OCI-M1 (cell line): ENCODE measurements around the gene CLCF1.
A peak's percentile ranks its signal among the peaks of the same experiment; 100 is the strongest.

Experiments used
- DNase-seq: peaks from one replicate; lab custom pipeline; 2025; lab: John Stamatoyannopoulos, UW

Gene CLCF1

GRCh38 chr11:67372993-67373647 is at the start of gene CLCF1:
CLCF1 (minus strand) TSS chr11:67373598; CDS start chr11:67373539, 59 bp downstream.
- DNase-seq: peak; percentile 64

GRCh38 chr11:67422891-67423290 is 49.5 kb upstream of the CLCF1 start:
- no peak for DNase-seq

GRCh38 chr11:67421430-67422031 is 48.1 kb upstream of the CLCF1 start:
- DNase-seq: no peak

GRCh38 chr11:67420646-67421429 is 47.4 kb upstream of the CLCF1 start:
- DNase-seq: peak; percentile 93

GRCh38 chr11:67420147-67420645 is 46.8 kb upstream of the CLCF1 start:
- no peak for DNase-seq

GRCh38 chr11:67419325-67420049 is 46.1 kb upstream of the CLCF1 start:
- no peak for DNase-seq

- no peak for DNase-seq
Measured at GRCh38 chr11:67418476-67419281, 45.3 kb upstream of the CLCF1 start.

- DNase-seq: no peak
Measured at GRCh38 chr11:67417425-67417824, 44.0 kb upstream of the CLCF1 start.

- no peak for DNase-seq
Measured at GRCh38 chr11:67416416-67417335, 43.3 kb upstream of the CLCF1 start.

- DNase-seq: no peak
Measured at GRCh38 chr11:67415501-67416304, 42.3 kb upstream of the CLCF1 start, which contains the start of gene CARNS1. CARNS1 (plus strand) TSS chr11:67415678; CDS start chr11:67416200, 522 bp downstream.

- no peak for DNase-seq
Measured at GRCh38 chr11:67413266-67413849, 40.0 kb upstream of the CLCF1 start.

- no peak for DNase-seq
Measured at GRCh38 chr11:67412495-67413179, 39.2 kb upstream of the CLCF1 start.

- DNase-seq: no peak
Measured at GRCh38 chr11:67411785-67412152, 38.4 kb upstream of the CLCF1 start.

- DNase-seq: no peak
Measured at GRCh38 chr11:67410984-67411784, 37.8 kb upstream of the CLCF1 start.

GRCh38 chr11:67410369-67410831 is 37.0 kb upstream of the CLCF1 start:
- no peak for DNase-seq

GRCh38 chr11:67409781-67410368 is 36.5 kb upstream of the CLCF1 start:
- DNase-seq: no peak

- DNase-seq: no peak
Measured at GRCh38 chr11:67409261-67409666, 35.9 kb upstream of the CLCF1 start.
